Measurements from ENCODE around the gene MAGOH. TPM values are rescaled to one million over a fixed set of nuclear protein-coding genes. Genes with fewer than 3 reads are reported as not detected.

Gene MAGOH
- total and polyA plus RNA-seq, 2 donors (not counting 3 experiments of a cell fraction or from before 2014, with no cell fraction given) = 25.9 to 60.1 TPM

GRCh38 chr1:53262000-53262399 lies 23.7 kb upstream of the MAGOH start:
- intact Hi-C loops (cut with micrococcal nuclease) = no loop called here
- H2AFZ ChIP-seq (ENCODE audit: low read depth, low read length) = no peak overlapping the region
- no peaks in the 10 kb centered on the region for H4K20me1 ChIP-seq (replicated peaks; ENCODE audit: control insufficient read depth, extremely low read depth, insufficient read depth, low read length)
- H3K27ac ChIP-seq (ENCODE audit: insufficient read depth, low read depth, low read length) = no peak overlapping the region
- H3K4me2 ChIP-seq (ENCODE audit: insufficient read depth, low read length) = no peak overlapping the region
- peaks cover 16 to 19% of the 10 kb centered on the region in 2 experiments for H3K36me3 ChIP-seq (ENCODE audit: control insufficient read depth in 2 of 2, extremely low read depth in 1 of 2, insufficient read depth in 2 of 2, low read length in 2 of 2)
- no peak for FAIRE-seq
- DNase-seq (ENCODE audit: low read depth, low spot score) = no peak
- BruUV-seq (replicated peaks) = no TSS peak
- POLR2A ChIA-PET = no interaction called here
- H3K9me1 ChIP-seq (replicated peaks; ENCODE audit: control insufficient read depth, extremely low read depth, insufficient read depth, low read length) = no peaks in the 10 kb centered on the region
- H3K4me3 ChIP-seq (replicated peaks in 1 of 3; ENCODE audit: insufficient read depth in 1 of 3, low read depth in 1 of 3, low read length in 3 of 3) = no peak overlapping the region
- no peaks in the 10 kb centered on the region for H3K79me2 ChIP-seq (ENCODE audit: control insufficient read depth, insufficient read depth, low read length)
- no peak for TF ChIP-seq FOS (IDR thresholded peaks at IDR 0.05; ENCODE audit: borderline replicate concordance, insufficient read depth, low read length)
- TF ChIP-seq POLR2A (IDR thresholded peaks at IDR 0.05; ENCODE audit: low read depth, low read length) = no peak
- no peak for TF ChIP-seq MAX (IDR thresholded peaks at IDR 0.05; ENCODE audit: insufficient read depth, insufficient read length)
- TF ChIP-seq EZH2 (IDR thresholded peaks at IDR 0.05; ENCODE audit: borderline replicate concordance, low read depth, low read length, severe bottlenecking) = no peak
- TF ChIP-seq JUN (IDR thresholded peaks at IDR 0.05; ENCODE audit: borderline replicate concordance, insufficient read depth, insufficient read length, low read depth) = no peak
- TF ChIP-seq, protein P1, sequence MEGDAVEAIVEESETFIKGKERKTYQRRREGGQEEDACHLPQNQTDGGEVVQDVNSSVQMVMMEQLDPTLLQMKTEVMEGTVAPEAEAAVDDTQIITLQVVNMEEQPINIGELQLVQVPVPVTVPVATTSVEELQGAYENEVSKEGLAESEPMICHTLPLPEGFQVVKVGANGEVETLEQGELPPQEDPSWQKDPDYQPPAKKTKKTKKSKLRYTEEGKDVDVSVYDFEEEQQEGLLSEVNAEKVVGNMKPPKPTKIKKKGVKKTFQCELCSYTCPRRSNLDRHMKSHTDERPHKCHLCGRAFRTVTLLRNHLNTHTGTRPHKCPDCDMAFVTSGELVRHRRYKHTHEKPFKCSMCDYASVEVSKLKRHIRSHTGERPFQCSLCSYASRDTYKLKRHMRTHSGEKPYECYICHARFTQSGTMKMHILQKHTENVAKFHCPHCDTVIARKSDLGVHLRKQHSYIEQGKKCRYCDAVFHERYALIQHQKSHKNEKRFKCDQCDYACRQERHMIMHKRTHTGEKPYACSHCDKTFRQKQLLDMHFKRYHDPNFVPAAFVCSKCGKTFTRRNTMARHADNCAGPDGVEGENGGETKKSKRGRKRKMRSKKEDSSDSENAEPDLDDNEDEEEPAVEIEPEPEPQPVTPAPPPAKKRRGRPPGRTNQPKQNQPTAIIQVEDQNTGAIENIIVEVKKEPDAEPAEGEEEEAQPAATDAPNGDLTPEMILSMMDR (IDR thresholded peaks at IDR 0.05; ENCODE audit: extremely low read depth in 1 of 2, insufficient read depth in 1 of 2, low read depth in 1 of 2, low read length in 2 of 2) = no peak
- TF ChIP-seq GATA2 (IDR thresholded peaks at IDR 0.05; ENCODE audit: insufficient read depth, insufficient read length, low read depth, low read length) = no peak
- TF ChIP-seq MYC (IDR thresholded peaks at IDR 0.05; ENCODE audit: low read depth, low read length) = no peak
- TF ChIP-seq POLR2AphosphoS5 (IDR thresholded peaks at IDR 0.05; ENCODE audit: insufficient read depth, low read depth, low read length) = no peak
- no peak overlapping the region for H3K9ac ChIP-seq (replicated peaks; ENCODE audit: extremely low read depth, insufficient read depth, low read length)
- dilution Hi-C loops (cut with MboI; ENCODE audit: extremely low pct_ligation_motif_present, low sequenced_read_pairs) = no loop called here
- CTCF ChIA-PET = interaction anchor here (1.4 kb wide), 1 partner anchor 132 kb away, joined by 3 read pairs; no protein-coding TSS in a partner anchor
- no peaks in the 10 kb centered on the region for H3K4me1 ChIP-seq (ENCODE audit: control insufficient read depth, extremely low read depth, insufficient read depth, low read length)
- H3K9me3 ChIP-seq (replicated peaks; ENCODE audit: control insufficient read depth, insufficient read depth, low read length) = no peaks in the 10 kb centered on the region
- no peaks in the 10 kb centered on the region for H3K27me3 ChIP-seq (ENCODE audit: control insufficient read depth in 2 of 2, insufficient read depth in 2 of 2, low read length in 2 of 2)
